ENCODE data around the gene AOPEP. TPM values are rescaled to one million over a fixed set of nuclear protein-coding genes. Genes with fewer than 3 reads are reported as not detected.
"Not testable (repeated sequence)": the region's sequence is repeated elsewhere in the genome, so short reads cannot be mapped to it uniquely, and the experiment has no call there.

AOPEP gene
- total RNA-seq, 2 experiments from 2014 or later = 8.9 to 9.5 TPM

DNA sequence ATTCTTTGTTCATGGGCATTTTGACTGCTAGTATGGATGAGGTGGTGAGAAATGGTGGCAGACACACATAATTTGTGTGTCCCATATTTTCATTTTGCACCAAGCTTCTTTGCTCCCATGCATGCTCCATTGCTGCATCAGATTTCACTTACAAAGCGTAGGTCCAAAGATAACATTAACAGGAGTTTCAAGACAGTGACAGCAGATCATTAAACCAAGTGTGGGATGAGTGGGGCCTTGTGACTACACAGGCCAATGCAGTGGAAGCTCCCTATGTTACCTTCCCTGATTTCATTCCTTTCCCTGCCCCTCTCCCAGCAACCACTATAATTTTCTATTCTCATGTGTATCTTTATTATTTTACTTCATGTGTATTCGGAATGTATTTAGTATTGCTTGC, 142.0 kb downstream of the AOPEP start:
- intact Hi-C loops (cut with DNase I, micrococcal nuclease) = loop anchor here in 1 of 2 experiments (10.0 kb wide), 1 partner anchor 136 kb away; no protein-coding TSS in a partner anchor
- no peak overlapping the region for H3K4me3 Mint-ChIP-seq
- no peak for DNase-seq
- CTCF ChIA-PET = interaction anchor here (0.6 kb wide), 1 partner anchor 85 kb away, joined by 3 read pairs; no protein-coding TSS in a partner anchor
- H3K27ac Mint-ChIP-seq = no peak overlapping the region
- H3K27me3 Mint-ChIP-seq = no peaks in the 10 kb centered on the region
- peaks cover 41% of the 10 kb centered on the region for H3K4me1 Mint-ChIP-seq
- POLR2A ChIA-PET = no interaction called here
- no peaks in the 10 kb centered on the region for H3K36me3 Mint-ChIP-seq (ENCODE audit: low read depth)
- no peak for ATAC-seq
- no peaks in the 10 kb centered on the region for H3K9me3 Mint-ChIP-seq (ENCODE audit: low read depth)

DNA sequence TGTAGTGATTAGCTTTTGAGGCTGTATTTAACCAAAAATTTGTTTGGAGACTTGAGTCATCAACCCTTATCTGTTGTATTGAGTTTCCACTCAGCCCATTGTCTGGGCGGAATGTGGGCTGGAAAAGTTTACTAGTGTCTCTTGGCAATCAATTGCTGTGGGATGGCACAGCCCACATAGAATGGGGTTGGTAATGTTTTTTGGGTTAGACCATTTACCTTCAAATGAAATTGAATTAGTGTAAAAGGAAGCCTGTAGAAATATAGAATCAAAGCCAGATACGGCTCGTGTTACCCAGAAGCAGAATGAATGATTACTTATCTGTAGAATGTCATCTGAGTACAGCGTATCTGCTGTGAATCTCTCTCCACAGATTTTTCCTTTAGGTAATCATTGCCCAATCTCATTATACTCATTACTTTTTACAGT, 142.9 kb downstream of the AOPEP start:
- peaks cover 37% of the 10 kb centered on the region for H3K4me1 Mint-ChIP-seq
- ChIA-PET CTCF (no interaction called here), POLR2A (no interaction called here)
- no peak overlapping the region for H3K4me3 Mint-ChIP-seq
- H3K9me3 Mint-ChIP-seq (ENCODE audit: low read depth) = no peaks in the 10 kb centered on the region
- DNase-seq = peak; percentile 35
- intact Hi-C loops (cut with DNase I, micrococcal nuclease) = loop anchor here in 1 of 2 experiments (10.0 kb wide), 1 partner anchor 135 kb away; no protein-coding TSS in a partner anchor
- peak; percentile 21 for ATAC-seq
- H3K27ac Mint-ChIP-seq = no peak overlapping the region
- no peaks in the 10 kb centered on the region for H3K36me3 Mint-ChIP-seq (ENCODE audit: low read depth)
- H3K27me3 Mint-ChIP-seq = no peaks in the 10 kb centered on the region

DNA sequence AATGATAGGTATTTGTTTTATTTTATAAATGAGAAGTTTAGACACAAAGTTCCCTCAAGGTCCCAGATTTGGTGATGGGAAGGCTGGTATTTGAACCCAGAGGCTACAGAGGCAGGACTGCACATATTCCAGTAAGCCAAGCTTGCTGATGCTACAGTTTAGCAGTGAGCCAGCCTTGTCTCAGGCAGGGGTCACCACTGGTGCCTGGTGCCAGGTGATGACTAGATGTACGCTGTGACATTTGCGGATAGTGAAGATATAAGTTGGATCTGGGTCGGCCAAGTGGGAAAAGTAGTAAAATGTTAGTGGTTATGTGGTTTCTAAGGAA, 143.9 kb downstream of the AOPEP start:
- Mint-ChIP-seq H3K9me3 (ENCODE audit: low read depth) (no peaks in the 10 kb centered on the region), H3K4me3 (no peak overlapping the region), H3K27me3 (no peaks in the 10 kb centered on the region), H3K27ac (no peak overlapping the region), H3K4me1 (peaks cover 39% of the 10 kb centered on the region), H3K36me3 (ENCODE audit: low read depth) (no peaks in the 10 kb centered on the region)
- no peak for DNase-seq
- ChIA-PET CTCF (interaction anchor here (0.7 kb wide), 1 partner anchor 48 kb away, joined by 5 read pairs; no protein-coding TSS in a partner anchor), POLR2A (interaction anchor here (1.2 kb wide), 1 partner anchor 10 kb away, joined by 4 read pairs; no protein-coding TSS in a partner anchor)
- intact Hi-C loops (cut with DNase I, micrococcal nuclease) = no loop called here
- no peak for ATAC-seq

DNA sequence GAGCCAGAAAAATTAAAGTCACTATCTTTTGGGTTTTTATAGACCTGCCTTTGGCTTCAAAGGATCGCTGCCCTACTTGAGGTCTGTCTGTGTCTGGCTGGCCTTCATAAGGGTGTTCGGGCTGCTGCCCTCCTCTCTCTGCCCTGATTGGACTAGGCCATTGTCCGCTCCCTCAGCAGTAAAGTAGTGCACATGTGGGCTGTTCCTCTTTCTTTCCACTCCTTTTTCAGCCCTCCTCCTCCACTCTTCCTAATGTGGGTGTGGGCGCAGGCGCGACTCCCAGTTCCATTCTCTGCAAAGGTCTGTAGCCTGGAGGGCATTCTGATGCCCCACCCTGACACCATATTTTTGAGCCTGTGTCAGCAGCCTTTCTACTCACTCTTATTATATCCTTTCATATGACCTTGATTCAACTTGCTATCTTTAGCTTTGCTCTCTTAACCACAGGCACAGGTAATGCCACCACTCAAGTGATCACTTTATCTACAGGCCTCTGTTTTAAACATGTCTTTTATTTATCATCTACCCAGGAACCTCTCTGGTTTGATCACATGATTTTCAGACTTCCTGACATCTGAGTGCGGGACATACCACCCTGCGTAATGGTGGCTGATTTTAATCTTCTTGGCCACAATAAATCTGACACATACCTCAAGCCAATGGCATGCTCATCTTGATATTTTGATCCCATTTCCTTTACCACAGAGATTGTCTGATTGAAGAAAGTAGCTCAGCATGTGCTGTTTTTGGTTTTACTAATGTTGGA, 144.5 kb downstream of the AOPEP start:
- ChIA-PET CTCF (interaction anchor here (0.9 kb wide), 1 partner anchor 297 kb away, joined by 4 read pairs; no protein-coding TSS in a partner anchor), POLR2A (interaction anchor here (1.2 kb wide), 1 partner anchor 10 kb away, joined by 4 read pairs; no protein-coding TSS in a partner anchor)
- H3K4me3 Mint-ChIP-seq = no peak overlapping the region
- DNase-seq = peak; percentile 42
- H3K9me3 Mint-ChIP-seq (ENCODE audit: low read depth) = no peaks in the 10 kb centered on the region
- intact Hi-C loops (cut with DNase I, micrococcal nuclease) = loop anchor here in 1 of 2 experiments (1.0 kb wide), 1 partner anchor 10 kb away; no protein-coding TSS in a partner anchor
- ATAC-seq = peak; percentile 63
- peak overlapping the region; percentile 79 for H3K27ac Mint-ChIP-seq
- no peaks in the 10 kb centered on the region for H3K27me3 Mint-ChIP-seq
- peaks cover 45% of the 10 kb centered on the region for H3K4me1 Mint-ChIP-seq
- H3K36me3 Mint-ChIP-seq (ENCODE audit: low read depth) = no peaks in the 10 kb centered on the region

DNA sequence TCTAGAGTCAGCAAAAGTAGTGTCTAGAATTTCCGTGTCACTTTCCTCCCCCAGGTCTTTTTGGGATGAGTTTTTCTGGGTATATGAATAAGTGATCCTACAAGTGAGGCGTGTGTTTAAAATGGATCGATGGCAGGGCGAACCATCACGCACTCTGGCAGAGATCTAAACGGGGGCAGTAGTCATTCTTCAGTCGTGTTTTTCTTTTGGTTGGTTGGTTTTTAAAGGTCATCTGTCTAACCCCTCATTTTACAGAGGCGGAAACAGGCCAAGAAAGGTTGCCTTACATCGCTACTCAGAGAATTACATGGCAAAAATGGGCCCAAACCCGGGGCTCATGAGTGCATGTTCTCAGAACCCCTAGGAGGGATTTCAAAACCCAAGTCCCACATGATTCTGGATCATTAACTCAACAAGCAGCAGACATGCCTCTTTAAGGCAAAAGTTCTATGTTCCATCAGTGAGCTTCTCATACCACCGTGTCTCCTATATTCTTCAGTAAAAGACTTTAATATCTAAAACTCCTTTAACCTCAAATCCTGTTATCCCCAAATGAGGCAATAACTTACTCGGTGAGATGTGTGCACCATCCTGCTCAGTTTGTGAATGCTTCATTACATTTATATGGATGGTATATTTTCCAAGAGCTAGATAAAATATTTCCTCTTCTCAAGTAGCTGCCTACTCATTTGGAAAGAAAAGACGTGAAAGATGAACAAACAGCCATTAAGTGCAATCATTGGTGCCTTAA, 145.8 kb downstream of the AOPEP start:
- CTCF ChIA-PET = no interaction called here
- no peaks in the 10 kb centered on the region for H3K36me3 Mint-ChIP-seq (ENCODE audit: low read depth)
- no peak overlapping the region for H3K27ac Mint-ChIP-seq
- no peak for ATAC-seq
- no peak for DNase-seq
- H3K27me3 Mint-ChIP-seq = no peaks in the 10 kb centered on the region
- H3K4me1 Mint-ChIP-seq = peaks cover 45% of the 10 kb centered on the region
- H3K9me3 Mint-ChIP-seq (ENCODE audit: low read depth) = no peaks in the 10 kb centered on the region
- no peak overlapping the region for H3K4me3 Mint-ChIP-seq
- intact Hi-C loops (cut with DNase I, micrococcal nuclease) = no loop called here
- POLR2A ChIA-PET = no interaction called here

DNA sequence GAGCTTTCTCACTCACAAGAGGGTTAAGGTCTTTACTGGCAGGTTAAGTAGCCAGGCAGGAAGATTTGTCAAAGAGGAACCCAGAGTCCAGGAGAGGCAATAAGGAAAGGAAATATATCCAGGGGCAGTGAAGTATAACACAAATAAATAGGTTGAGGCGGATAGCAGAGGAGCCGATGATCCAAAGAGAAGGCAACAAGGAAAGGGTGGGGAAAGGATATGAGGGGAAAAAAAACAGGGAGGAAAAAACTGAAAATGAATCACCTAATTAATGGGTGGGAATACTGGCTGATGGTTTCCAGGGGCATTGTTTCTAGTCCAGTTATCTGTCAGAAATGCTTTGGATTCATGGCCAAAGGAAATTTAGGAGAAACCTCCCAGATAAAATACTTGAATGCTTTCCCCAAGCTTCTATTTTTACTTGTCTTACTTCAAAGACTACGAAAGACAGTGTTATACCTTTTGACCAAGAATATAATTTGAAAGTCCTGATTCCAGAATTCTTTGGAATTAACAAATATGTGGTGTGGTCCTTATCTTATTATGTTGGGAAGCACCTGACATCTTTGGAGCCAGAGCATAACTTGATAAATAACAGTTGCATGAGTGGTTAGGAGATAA, 146.5 kb downstream of the AOPEP start:
- Mint-ChIP-seq H3K27me3 (no peaks in the 10 kb centered on the region), H3K27ac (no peak overlapping the region), H3K36me3 (ENCODE audit: low read depth) (no peaks in the 10 kb centered on the region), H3K9me3 (ENCODE audit: low read depth) (no peaks in the 10 kb centered on the region), H3K4me1 (peaks cover 47% of the 10 kb centered on the region), H3K4me3 (no peak overlapping the region)
- DNase-seq = no peak
- ChIA-PET CTCF (no interaction called here), POLR2A (no interaction called here)
- ATAC-seq = no peak
- intact Hi-C loops (cut with DNase I, micrococcal nuclease) = no loop called here

DNA sequence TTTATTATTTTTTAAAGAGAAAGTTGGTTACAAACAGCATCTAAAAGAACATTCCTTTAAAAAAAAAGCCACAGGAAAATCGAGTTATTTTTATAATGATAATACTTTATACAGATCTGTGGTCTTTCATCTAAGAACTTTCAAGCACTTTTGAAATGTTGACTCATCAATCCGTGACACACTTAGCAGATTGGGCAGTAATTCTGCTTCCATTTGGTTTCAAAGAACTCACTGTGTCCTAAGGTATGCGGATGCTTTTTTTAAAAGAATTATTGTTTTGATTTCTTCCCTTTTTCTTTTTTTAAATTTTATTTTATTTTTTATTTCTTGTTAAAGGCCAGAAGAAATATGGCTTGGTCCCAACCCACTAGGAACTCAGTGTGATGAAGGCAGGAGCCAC, 147.8 kb downstream of the AOPEP start:
- Mint-ChIP-seq H3K4me1 (peaks cover 58% of the 10 kb centered on the region), H3K27me3 (no peaks in the 10 kb centered on the region), H3K36me3 (ENCODE audit: low read depth) (no peaks in the 10 kb centered on the region), H3K4me3 (no peak overlapping the region), H3K9me3 (ENCODE audit: low read depth) (no peaks in the 10 kb centered on the region), H3K27ac (no peak overlapping the region)
- DNase-seq = no peak
- ChIA-PET CTCF (no interaction called here), POLR2A (no interaction called here)
- intact Hi-C loops (cut with DNase I, micrococcal nuclease) = no loop called here
- no peak for ATAC-seq

DNA sequence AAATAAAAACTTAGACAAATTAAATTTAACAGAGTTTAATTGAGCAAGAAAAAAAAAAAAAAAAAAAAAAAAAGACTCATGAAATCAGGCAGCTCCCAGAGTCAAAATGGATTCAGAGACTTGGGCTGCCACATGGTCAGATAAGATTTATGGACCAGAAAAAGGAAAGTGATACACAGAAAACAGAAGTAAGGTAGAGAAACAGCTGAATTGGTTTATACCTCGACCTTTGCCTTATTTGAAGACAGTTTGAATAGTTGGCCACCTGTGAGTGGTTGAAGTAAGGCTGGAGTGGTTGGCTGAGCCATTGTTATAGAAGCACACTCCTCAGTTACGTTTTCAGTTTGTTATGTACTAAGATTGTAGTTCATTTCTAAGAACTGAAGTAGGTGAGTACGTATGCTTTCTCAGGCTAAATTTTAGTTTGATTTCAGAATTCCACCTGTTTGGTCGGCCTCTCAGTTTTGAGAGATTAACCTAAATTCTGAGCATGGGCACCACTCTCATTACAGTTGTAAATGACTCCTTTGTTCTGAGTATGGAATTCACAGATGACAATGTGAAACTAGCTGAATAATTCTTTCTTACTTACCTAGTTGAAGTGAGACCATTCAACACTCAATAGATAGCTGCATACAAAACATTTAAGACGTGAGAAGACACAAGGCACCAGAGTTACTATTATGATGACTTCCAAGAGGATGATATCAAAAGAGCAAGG, 149.0 kb downstream of the AOPEP start:
- peak; percentile 13 for DNase-seq
- POLR2A ChIA-PET = no interaction called here
- H3K4me3 Mint-ChIP-seq = no peak overlapping the region
- H3K27me3 Mint-ChIP-seq = no peaks in the 10 kb centered on the region
- H3K36me3 Mint-ChIP-seq (ENCODE audit: low read depth) = no peaks in the 10 kb centered on the region
- CTCF ChIA-PET = interaction anchor here (0.8 to 1.5 kb wide), 2 partner anchors 9 to 237 kb away, joined by 3 read pairs; no protein-coding TSS in a partner anchor
- H3K9me3 Mint-ChIP-seq (ENCODE audit: low read depth) = no peaks in the 10 kb centered on the region
- intact Hi-C loops (cut with DNase I, micrococcal nuclease) = loop anchor here in 1 of 2 experiments (1.0 to 5.0 kb wide), 3 partner anchors 72 to 132 kb away; no protein-coding TSS in a partner anchor
- ATAC-seq = peak; percentile 60
- H3K4me1 Mint-ChIP-seq = peaks cover 48% of the 10 kb centered on the region
- H3K27ac Mint-ChIP-seq = no peak overlapping the region

DNA sequence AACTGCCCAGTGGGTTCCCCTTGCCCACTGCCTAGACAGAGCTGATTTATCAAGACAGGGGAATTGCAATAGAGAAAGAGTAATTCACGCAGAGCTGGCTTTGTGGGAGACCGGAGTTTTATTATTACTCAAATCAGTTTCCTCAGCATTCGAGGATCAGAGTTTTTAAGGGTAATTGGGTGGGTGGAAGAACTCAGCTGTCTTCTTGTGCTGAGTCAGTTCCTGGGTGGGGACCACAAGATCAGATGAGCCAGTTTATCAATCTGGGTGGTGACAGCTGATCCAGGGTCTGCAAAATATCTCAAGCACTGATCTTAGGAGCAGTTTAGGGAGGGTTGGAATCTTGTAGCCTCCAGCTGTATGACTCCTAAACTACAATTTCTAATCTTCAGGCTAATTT, 152.3 kb downstream of the AOPEP start:
- peak; percentile 53 for ATAC-seq
- H3K4me3 Mint-ChIP-seq; H3K27ac Mint-ChIP-seq; H3K27me3 Mint-ChIP-seq; POLR2A ChIA-PET; H3K36me3 Mint-ChIP-seq (ENCODE audit: low read depth); H3K9me3 Mint-ChIP-seq (ENCODE audit: low read depth): not testable (repeated sequence)
- H3K4me1 Mint-ChIP-seq = peaks cover 25% of the 10 kb centered on the region
- intact Hi-C loops (cut with DNase I, micrococcal nuclease) = loop anchor here in 1 of 2 experiments (2.0 to 5.0 kb wide), 3 partner anchors 40 to 128 kb away; no protein-coding TSS in a partner anchor
- DNase-seq = peak; percentile 49
- CTCF ChIA-PET = interaction anchor here (1.2 kb wide), 1 partner anchor 35 kb away, joined by 3 read pairs; no protein-coding TSS in a partner anchor

DNA sequence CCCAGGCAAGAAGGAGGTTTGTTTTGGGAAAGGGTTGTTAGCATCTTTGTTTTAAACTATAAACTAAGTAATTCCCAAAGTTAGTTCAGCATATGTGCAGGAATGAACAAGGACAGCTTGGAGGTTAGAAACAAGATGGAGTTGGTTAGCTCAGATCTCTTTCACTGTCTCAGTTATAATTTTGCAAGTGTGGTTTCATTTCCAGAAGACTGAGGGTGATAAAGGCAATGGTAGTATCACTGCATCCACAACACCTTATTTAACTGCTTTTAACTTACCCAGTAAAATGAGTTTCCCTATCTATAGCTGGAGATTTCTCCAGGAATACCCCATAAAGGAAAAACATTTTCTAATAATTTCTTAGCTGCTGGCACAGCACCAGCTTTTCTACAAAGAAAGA, 152.7 kb downstream of the AOPEP start:
- CTCF ChIA-PET = interaction anchor here (1.2 kb wide), 1 partner anchor 35 kb away, joined by 3 read pairs; no protein-coding TSS in a partner anchor
- H3K4me3 Mint-ChIP-seq = no peak overlapping the region
- no peaks in the 10 kb centered on the region for H3K27me3 Mint-ChIP-seq
- DNase-seq (no peak), ATAC-seq (peak; percentile 39)
- intact Hi-C loops (cut with DNase I, micrococcal nuclease) = loop anchor here in 1 of 2 experiments (2.0 to 5.0 kb wide), 3 partner anchors 40 to 128 kb away; no protein-coding TSS in a partner anchor
- H3K4me1 Mint-ChIP-seq = peaks cover 25% of the 10 kb centered on the region
- no peak overlapping the region for H3K27ac Mint-ChIP-seq
- H3K36me3 Mint-ChIP-seq (ENCODE audit: low read depth) = no peaks in the 10 kb centered on the region
- POLR2A ChIA-PET = no interaction called here
- H3K9me3 Mint-ChIP-seq (ENCODE audit: low read depth) = no peaks in the 10 kb centered on the region

DNA sequence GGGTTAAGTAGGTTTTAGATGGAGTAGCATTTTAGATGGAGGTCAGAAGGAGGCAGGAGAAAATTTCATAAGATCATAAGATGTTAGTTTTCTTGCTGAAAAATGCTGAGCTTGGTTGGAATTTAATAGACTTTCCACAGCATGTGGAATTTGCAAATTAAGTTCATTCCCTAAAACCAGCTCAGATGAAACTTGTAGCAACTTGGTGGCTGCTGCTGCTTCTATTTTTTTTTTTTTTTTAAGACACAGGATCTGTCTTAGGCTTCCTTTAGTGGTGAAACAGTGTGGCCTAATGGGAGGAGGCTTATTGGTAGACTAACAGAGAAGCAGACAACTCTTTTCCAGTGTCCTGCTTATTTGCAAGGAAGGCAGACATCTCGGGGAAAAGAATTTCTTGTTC, 154.5 kb downstream of the AOPEP start:
- no peaks in the 10 kb centered on the region for H3K9me3 Mint-ChIP-seq (ENCODE audit: low read depth)
- H3K36me3 Mint-ChIP-seq (ENCODE audit: low read depth) = no peaks in the 10 kb centered on the region
- intact Hi-C loops (cut with DNase I, micrococcal nuclease) = no loop called here
- CTCF ChIA-PET = interaction anchor here (1.0 kb wide), 1 partner anchor 18 kb away, joined by 3 read pairs; no protein-coding TSS in a partner anchor
- no peak overlapping the region for H3K4me3 Mint-ChIP-seq
- DNase-seq = no peak
- no peak overlapping the region for H3K27ac Mint-ChIP-seq
- POLR2A ChIA-PET = interaction anchor here (0.5 to 0.7 kb wide), 2 partner anchors 185 to 235 kb away, joined by 3 to 4 read pairs; no protein-coding TSS in a partner anchor
- H3K27me3 Mint-ChIP-seq = no peaks in the 10 kb centered on the region
- H3K4me1 Mint-ChIP-seq = peaks cover 16% of the 10 kb centered on the region
- no peak for ATAC-seq

All from activated CD4-positive, alpha-beta T cell treated with anti-CD3 and anti-CD28 coated beads for 36 hours (primary cell).